BE2C (cell line): ENCODE results near the gene DES.

Experiments
- DNase-seq: peaks from one replicate; pipeline ENCODE4 v3.0.0-alpha.2; 2020
- H3K27me3 ChIP-seq: fragments of 250-450 bp; sonication (Bioruptor Pico); 2 replicates; pipeline ENCODE4 v1.5.1; 2020; ENCODE audit warnings: mild to moderate bottlenecking
- H3K36me3 ChIP-seq: fragments of 250-450 bp; sonication (Bioruptor Pico); 2 replicates; pipeline ENCODE4 v1.5.1; 2020; ENCODE audit warnings: mild to moderate bottlenecking
- H3K4me1 ChIP-seq: fragments of 250-450 bp; sonication (Bioruptor Pico); 2 replicates; pipeline ENCODE4 v1.5.1; 2020
- H3K4me3 ChIP-seq: 2 replicates; pipeline ENCODE4 v1.5.1; 2011; ENCODE audit warnings: low read depth, low read length
- H3K9me3 ChIP-seq: fragments of 250-450 bp; sonication (Bioruptor Pico); 2 replicates; pipeline ENCODE4 v1.5.1; 2020
- CTCF ChIP-seq: IDR thresholded peaks from 2 replicates; pipeline ENCODE4 v1.5.1; 2012; ENCODE audit warnings: mild to moderate bottlenecking, low read depth, low read length

Gene DES

GRCh38 chr2:219423652-219424377 is 5.6 kb downstream of the DES start:
- no peaks in the 10 kb centered on the region for H3K27me3 ChIP-seq
- H3K9me3 ChIP-seq = no peaks in the 10 kb centered on the region
- no peak for TF ChIP-seq CTCF
- no peaks in the 10 kb centered on the region for H3K4me1 ChIP-seq
- H3K4me3 ChIP-seq = no peak overlapping the region
- H3K36me3 ChIP-seq = no peaks in the 10 kb centered on the region
- no peak for DNase-seq

- H3K36me3 ChIP-seq = no peaks in the 10 kb centered on the region
- no peaks in the 10 kb centered on the region for H3K27me3 ChIP-seq
- peaks cover 4% of the 10 kb centered on the region for H3K4me1 ChIP-seq
- TF ChIP-seq CTCF = no peak
- DNase-seq = no peak
- H3K4me3 ChIP-seq = no peak overlapping the region
- no peaks in the 10 kb centered on the region for H3K9me3 ChIP-seq
These were observed 7.3 kb downstream of the DES start for GRCh38 chr2:219425238-219426067.

- no peak overlapping the region for H3K4me3 ChIP-seq
- H3K27me3 ChIP-seq = no peaks in the 10 kb centered on the region
- no peak for TF ChIP-seq CTCF
- peaks cover 10% of the 10 kb centered on the region for H3K4me1 ChIP-seq
- DNase-seq = no peak
- H3K36me3 ChIP-seq = no peaks in the 10 kb centered on the region
- no peaks in the 10 kb centered on the region for H3K9me3 ChIP-seq
These were observed 7.9 kb downstream of the DES start for GRCh38 chr2:219426068-219426443.

- no peak for DNase-seq
- Histone ChIP-seq H3K27me3 (no peaks in the 10 kb centered on the region), H3K36me3 (no peaks in the 10 kb centered on the region), H3K4me3 (no peak overlapping the region), H3K9me3 (no peaks in the 10 kb centered on the region), H3K4me1 (peaks cover 13% of the 10 kb centered on the region)
- TF ChIP-seq CTCF = no peak
These were observed 8.5 kb downstream of the DES start for GRCh38 chr2:219426534-219427136.

GRCh38 chr2:219428469-219428868 is 10.3 kb downstream of the DES start:
- Histone ChIP-seq H3K36me3 (no peaks in the 10 kb centered on the region), H3K4me1 (peaks cover 13% of the 10 kb centered on the region), H3K9me3 (no peaks in the 10 kb centered on the region), H3K4me3 (no peak overlapping the region), H3K27me3 (no peaks in the 10 kb centered on the region)
- no peak for TF ChIP-seq CTCF
- DNase-seq = no peak
